ENCODE data around the gene ANO8. TPM values are rescaled to one million over a fixed set of nuclear protein-coding genes. Genes with fewer than 3 reads are reported as not detected.

The ANO8 gene
- total and polyA plus RNA-seq, 2 of the 13 experiments (the other 11 are each of a cell fraction or from before 2014, with no cell fraction given) = 1.8 to 3.5 TPM

- TF ChIP-seq ZNF513 (CRISPR knock-in tag; conservative IDR thresholded peaks at IDR 0.05) = no peak
- TF ChIP-seq, protein P1, sequence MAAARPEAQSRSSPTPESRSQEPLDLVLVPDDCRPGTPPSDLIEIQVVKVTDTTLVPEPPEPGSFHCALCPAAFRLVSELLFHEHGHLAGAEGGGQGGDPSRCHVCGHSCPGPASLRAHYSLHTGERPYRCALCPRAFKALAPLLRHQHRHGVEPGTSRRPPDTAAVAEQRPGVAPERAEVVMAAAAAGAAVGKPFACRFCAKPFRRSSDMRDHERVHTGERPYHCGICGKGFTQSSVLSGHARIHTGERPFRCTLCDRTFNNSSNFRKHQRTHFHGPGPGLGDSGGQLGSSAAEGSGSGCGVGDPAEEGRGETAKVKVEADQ (CRISPR knock-in tag; IDR thresholded peaks at IDR 0.05; ENCODE audit: borderline replicate concordance) = no peak
- TF ChIP-seq ZSCAN21 (CRISPR knock-in tag; IDR thresholded peaks at IDR 0.05; ENCODE audit: borderline replicate concordance) = no peak
- peak; percentile 81 for TF ChIP-seq STAG1 (CRISPR knock-in tag; IDR thresholded peaks at IDR 0.05)
- TF ChIP-seq, protein P2, sequence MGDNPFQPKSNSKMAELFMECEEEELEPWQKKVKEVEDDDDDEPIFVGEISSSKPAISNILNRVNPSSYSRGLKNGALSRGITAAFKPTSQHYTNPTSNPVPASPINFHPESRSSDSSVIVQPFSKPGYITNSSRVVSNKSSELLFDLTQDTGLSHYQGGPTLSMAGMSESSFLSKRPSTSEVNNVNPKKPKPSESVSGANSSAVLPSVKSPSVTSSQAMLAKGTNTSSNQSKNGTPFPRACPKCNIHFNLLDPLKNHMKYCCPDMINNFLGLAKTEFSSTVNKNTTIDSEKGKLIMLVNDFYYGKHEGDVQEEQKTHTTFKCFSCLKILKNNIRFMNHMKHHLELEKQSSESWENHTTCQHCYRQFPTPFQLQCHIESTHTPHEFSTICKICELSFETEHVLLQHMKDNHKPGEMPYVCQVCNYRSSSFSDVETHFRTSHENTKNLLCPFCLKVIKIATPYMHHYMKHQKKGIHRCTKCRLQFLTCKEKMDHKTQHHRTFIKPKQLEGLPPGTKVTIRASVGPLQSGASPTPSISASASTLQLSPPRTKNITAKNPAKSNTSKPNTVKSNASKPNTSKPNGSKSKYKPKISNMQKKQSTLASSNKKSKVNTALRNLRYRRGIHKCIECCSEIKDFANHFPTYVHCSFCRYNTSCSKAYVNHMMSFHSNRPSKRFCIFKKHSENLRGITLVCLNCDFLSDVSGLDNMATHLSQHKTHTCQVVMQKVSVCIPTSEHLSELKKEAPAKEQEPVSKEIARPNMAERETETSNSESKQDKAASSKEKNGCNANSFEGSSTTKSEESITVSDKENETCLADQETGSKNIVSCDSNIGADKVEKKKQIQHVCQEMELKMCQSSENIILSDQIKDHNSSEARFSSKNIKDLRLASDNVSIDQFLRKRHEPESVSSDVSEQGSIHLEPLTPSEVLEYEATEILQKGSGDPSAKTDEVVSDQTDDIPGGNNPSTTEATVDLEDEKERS (CRISPR knock-in tag; IDR thresholded peaks at IDR 0.05) = no peak
- 0 out of 2 replicates have a peak, but pooled peaks have one; percentile 17 for TF ChIP-seq ZNF746 (CRISPR knock-in tag; IDR thresholded peaks at IDR 0.05)
- peak; percentile 53 for TF ChIP-seq TEAD3 (CRISPR knock-in tag; optimal IDR thresholded peaks at IDR 0.05; ENCODE audit: borderline replicate concordance)
- TF ChIP-seq, protein P3, sequence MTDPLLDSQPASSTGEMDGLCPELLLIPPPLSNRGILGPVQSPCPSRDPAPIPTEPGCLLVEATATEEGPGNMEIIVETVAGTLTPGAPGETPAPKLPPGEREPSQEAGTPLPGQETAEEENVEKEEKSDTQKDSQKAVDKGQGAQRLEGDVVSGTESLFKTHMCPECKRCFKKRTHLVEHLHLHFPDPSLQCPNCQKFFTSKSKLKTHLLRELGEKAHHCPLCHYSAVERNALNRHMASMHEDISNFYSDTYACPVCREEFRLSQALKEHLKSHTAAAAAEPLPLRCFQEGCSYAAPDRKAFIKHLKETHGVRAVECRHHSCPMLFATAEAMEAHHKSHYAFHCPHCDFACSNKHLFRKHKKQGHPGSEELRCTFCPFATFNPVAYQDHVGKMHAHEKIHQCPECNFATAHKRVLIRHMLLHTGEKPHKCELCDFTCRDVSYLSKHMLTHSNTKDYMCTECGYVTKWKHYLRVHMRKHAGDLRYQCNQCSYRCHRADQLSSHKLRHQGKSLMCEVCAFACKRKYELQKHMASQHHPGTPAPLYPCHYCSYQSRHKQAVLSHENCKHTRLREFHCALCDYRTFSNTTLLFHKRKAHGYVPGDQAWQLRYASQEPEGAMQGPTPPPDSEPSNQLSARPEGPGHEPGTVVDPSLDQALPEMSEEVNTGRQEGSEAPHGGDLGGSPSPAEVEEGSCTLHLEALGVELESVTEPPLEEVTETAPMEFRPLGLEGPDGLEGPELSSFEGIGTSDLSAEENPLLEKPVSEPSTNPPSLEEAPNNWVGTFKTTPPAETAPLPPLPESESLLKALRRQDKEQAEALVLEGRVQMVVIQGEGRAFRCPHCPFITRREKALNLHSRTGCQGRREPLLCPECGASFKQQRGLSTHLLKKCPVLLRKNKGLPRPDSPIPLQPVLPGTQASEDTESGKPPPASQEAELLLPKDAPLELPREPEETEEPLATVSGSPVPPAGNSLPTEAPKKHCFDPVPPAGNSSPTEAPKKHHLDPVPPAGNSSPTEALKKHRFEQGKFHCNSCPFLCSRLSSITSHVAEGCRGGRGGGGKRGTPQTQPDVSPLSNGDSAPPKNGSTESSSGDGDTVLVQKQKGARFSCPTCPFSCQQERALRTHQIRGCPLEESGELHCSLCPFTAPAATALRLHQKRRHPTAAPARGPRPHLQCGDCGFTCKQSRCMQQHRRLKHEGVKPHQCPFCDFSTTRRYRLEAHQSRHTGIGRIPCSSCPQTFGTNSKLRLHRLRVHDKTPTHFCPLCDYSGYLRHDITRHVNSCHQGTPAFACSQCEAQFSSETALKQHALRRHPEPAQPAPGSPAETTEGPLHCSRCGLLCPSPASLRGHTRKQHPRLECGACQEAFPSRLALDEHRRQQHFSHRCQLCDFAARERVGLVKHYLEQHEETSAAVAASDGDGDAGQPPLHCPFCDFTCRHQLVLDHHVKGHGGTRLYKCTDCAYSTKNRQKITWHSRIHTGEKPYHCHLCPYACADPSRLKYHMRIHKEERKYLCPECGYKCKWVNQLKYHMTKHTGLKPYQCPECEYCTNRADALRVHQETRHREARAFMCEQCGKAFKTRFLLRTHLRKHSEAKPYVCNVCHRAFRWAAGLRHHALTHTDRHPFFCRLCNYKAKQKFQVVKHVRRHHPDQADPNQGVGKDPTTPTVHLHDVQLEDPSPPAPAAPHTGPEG (CRISPR knock-in tag; IDR thresholded peaks at IDR 0.05) = 0 out of 2 replicates have a peak, but pooled peaks have one; percentile 57
- TF ChIP-seq ZNF17 (CRISPR knock-in tag; IDR thresholded peaks at IDR 0.05) = no peak
- no peak for TF ChIP-seq MBNL3 (CRISPR knock-in tag; conservative IDR thresholded peaks at IDR 0.05)
- no peak for TF ChIP-seq SP140L (CRISPR knock-in tag; IDR thresholded peaks at IDR 0.05; ENCODE audit: borderline replicate concordance)
- TF ChIP-seq, protein P4, sequence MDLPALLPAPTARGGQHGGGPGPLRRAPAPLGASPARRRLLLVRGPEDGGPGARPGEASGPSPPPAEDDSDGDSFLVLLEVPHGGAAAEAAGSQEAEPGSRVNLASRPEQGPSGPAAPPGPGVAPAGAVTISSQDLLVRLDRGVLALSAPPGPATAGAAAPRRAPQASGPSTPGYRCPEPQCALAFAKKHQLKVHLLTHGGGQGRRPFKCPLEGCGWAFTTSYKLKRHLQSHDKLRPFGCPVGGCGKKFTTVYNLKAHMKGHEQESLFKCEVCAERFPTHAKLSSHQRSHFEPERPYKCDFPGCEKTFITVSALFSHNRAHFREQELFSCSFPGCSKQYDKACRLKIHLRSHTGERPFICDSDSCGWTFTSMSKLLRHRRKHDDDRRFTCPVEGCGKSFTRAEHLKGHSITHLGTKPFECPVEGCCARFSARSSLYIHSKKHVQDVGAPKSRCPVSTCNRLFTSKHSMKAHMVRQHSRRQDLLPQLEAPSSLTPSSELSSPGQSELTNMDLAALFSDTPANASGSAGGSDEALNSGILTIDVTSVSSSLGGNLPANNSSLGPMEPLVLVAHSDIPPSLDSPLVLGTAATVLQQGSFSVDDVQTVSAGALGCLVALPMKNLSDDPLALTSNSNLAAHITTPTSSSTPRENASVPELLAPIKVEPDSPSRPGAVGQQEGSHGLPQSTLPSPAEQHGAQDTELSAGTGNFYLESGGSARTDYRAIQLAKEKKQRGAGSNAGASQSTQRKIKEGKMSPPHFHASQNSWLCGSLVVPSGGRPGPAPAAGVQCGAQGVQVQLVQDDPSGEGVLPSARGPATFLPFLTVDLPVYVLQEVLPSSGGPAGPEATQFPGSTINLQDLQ (CRISPR knock-in tag; IDR thresholded peaks at IDR 0.05) = no peak
- TF ChIP-seq GABPA (IDR thresholded peaks at IDR 0.05; ENCODE audit: low read depth, low read length) = no peak
- TF ChIP-seq GABPA (CRISPR knock-in tag; IDR thresholded peaks at IDR 0.05; ENCODE audit: low read depth) = 0 out of 2 replicates have a peak, but pooled peaks have one; percentile 21
- TF ChIP-seq ZNF737 (CRISPR knock-in tag; IDR thresholded peaks at IDR 0.05; ENCODE audit: borderline replicate concordance) = no peak
Measured at GRCh38 chr19:17346109-17346671, 11.5 kb upstream of the ANO8 start (continued).
